ENCODE measurements around the gene ODAD3.
"Not testable (repeated sequence)": the region's sequence is repeated elsewhere in the genome, so short reads cannot be mapped to it uniquely, and the experiment has no call there.

ODAD3 gene

DNA sequence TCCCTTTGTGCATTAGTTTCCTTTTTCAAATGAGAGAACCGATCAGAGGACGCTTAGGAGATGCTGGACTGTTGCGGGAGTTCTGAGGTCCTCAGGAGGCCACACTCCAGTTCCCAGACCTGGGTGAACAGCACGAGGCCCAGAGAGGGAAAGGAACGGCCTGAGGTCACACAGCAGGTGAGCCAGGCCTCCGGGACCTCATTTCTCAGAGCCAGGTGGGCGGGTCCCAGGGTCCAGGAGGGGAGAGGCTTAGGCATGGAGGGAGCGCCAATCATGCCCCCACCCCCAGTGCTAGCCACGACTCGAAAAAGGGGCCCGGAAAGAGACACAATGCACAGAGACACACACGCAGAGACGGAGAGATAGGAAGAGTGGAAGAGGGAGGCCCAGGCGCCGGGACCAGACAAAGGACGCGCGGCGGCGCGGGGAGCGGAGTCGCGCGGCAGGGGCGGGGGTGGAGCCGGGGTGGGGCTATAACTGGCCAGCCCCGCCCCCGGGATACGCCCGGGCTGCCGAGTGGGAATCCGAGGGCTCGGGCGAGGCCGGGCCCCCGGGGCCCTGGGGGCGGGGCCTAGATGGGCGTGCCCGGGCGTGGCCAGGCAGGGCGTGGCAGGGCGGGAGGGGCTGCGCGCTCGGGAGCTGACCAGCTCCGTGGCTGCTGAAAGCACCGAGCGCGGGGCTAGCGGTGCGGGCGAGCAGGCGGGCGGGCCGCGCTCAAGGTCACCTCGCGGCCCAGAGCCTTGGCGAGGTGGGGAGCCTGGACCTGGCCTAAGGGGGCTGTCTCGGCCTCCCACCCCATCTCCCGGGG is 44.4 kb upstream of the ODAD3 start:
- no peaks in the 10 kb centered on the region for H3K9me3 ChIP-seq (replicated peaks; ENCODE audit: insufficient read depth, low read length)
- DNase-seq = no peak

DNA sequence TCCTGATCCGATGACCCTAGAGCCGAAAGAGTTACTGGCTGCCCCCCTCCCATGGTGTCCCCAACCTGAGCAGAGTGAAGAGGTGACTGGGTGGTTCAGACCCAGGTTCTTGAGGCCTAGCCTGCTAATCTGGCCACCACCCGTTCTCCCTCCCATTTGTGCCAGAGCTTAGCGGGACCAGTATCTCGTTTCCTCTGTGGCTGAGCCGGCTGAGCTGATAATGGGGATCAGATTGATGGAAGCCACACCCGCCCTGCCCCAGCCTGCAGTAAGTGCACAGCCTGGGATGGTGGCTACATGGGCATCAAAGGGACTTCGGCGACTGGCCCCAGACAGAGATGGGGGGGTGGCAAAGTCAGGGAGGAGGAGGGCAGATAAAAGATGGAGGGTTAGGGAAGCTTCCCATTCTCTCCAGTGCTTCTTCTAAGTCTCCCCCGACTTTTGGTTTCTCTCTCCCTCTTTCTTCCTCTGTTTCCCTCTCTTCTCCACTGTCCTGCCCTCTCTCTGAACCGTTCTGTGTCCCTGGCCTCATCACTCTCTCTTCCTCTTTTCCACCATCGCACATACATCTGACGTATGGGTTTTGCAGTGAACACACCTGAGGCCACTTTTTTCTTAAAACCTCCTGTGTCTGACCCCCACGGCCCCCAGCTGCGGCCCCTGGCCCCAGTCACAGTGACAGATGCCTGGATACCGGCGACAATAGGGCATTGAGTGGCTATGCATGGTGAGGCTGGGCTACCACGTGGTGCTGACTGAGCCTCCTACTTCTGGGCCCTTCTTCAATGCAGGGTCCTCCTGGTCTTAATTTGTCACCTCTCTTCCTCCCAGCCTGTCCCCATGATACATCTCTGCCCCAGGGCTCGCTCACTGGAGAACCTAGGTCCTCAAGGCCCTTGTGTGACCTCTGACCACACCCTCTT is 43.5 kb upstream of the ODAD3 start:
- H3K4me1 ChIP-seq (ENCODE audit: low read length) = peaks cover 10% of the 10 kb centered on the region; the same call in 1 of the 2 replicates
- no peak overlapping the region for H3K4me3 ChIP-seq (ENCODE audit: low read length)
- no peak overlapping the region for H3K9ac ChIP-seq (ENCODE audit: low read length)
- no peaks in the 10 kb centered on the region for H3F3A ChIP-seq (ENCODE audit: insufficient read depth, low read length)
- no peaks in the 10 kb centered on the region for H3K9me2 ChIP-seq (replicated peaks; ENCODE audit: insufficient read depth, low read length)
- no peak for DNase-seq
- no peak overlapping the region for H2AFZ ChIP-seq (ENCODE audit: low read length)
- H3K79me2 ChIP-seq (ENCODE audit: low read length) = no peaks in the 10 kb centered on the region
- no peaks in the 10 kb centered on the region for H4K20me1 ChIP-seq (ENCODE audit: insufficient read depth, low read length)
- TF ChIP-seq EZH2 (optimal IDR thresholded peaks at IDR 0.05; ENCODE audit: low read depth, low read length) = no peak
- TF ChIP-seq, protein P1, sequence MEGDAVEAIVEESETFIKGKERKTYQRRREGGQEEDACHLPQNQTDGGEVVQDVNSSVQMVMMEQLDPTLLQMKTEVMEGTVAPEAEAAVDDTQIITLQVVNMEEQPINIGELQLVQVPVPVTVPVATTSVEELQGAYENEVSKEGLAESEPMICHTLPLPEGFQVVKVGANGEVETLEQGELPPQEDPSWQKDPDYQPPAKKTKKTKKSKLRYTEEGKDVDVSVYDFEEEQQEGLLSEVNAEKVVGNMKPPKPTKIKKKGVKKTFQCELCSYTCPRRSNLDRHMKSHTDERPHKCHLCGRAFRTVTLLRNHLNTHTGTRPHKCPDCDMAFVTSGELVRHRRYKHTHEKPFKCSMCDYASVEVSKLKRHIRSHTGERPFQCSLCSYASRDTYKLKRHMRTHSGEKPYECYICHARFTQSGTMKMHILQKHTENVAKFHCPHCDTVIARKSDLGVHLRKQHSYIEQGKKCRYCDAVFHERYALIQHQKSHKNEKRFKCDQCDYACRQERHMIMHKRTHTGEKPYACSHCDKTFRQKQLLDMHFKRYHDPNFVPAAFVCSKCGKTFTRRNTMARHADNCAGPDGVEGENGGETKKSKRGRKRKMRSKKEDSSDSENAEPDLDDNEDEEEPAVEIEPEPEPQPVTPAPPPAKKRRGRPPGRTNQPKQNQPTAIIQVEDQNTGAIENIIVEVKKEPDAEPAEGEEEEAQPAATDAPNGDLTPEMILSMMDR (IDR thresholded peaks at IDR 0.05; ENCODE audit: low read length) = no peak
- TF ChIP-seq EZH2phosphoT487 (IDR thresholded peaks at IDR 0.05; ENCODE audit: low read length) = no peak
- H3K27ac ChIP-seq (ENCODE audit: low read length) = no peak overlapping the region
- H3K36me3 ChIP-seq (replicated peaks; ENCODE audit: insufficient read depth, low read length) = no peaks in the 10 kb centered on the region
- peaks cover 45% of the 10 kb centered on the region for H3K27me3 ChIP-seq (replicated peaks; ENCODE audit: insufficient read depth, low read length)
- no peaks in the 10 kb centered on the region for H3K9me3 ChIP-seq (replicated peaks; ENCODE audit: insufficient read depth, low read length)
- no peak overlapping the region for H3K4me2 ChIP-seq (ENCODE audit: low read depth, low read length)

More for the DNA sequence above, 44.4 kb upstream of the ODAD3 start:
- Histone ChIP-seq H3K27me3 (replicated peaks; ENCODE audit: insufficient read depth, low read length) (peaks cover 37% of the 10 kb centered on the region), H3K4me1 (ENCODE audit: low read length) (peaks cover 10% of the 10 kb centered on the region; the same call in 1 of the 2 replicates), H3K4me2 (ENCODE audit: low read depth, low read length) (no peak overlapping the region), H3K79me2 (ENCODE audit: low read length) (no peaks in the 10 kb centered on the region), H4K20me1 (ENCODE audit: insufficient read depth, low read length) (no peaks in the 10 kb centered on the region), H3K36me3 (replicated peaks; ENCODE audit: insufficient read depth, low read length) (no peaks in the 10 kb centered on the region), H3K27ac (ENCODE audit: low read length) (no peak overlapping the region), H3K9ac (ENCODE audit: low read length) (no peak overlapping the region), H3K4me3 (ENCODE audit: low read length) (no peak overlapping the region), H2AFZ (ENCODE audit: low read length) (no peak overlapping the region), H3F3A (ENCODE audit: insufficient read depth, low read length) (no peaks in the 10 kb centered on the region), H3K9me2 (replicated peaks; ENCODE audit: insufficient read depth, low read length) (no peaks in the 10 kb centered on the region)
- no peak for TF ChIP-seq EZH2phosphoT487 (IDR thresholded peaks at IDR 0.05; ENCODE audit: low read length)
- TF ChIP-seq, protein P1 (IDR thresholded peaks at IDR 0.05; ENCODE audit: low read length) = no peak
- TF ChIP-seq EZH2 (optimal IDR thresholded peaks at IDR 0.05; ENCODE audit: low read depth, low read length) = no peak

- no peaks in the 10 kb centered on the region for H3K9me3 ChIP-seq (replicated peaks; ENCODE audit: insufficient read depth, low read length)
- no peak overlapping the region for H3K9ac ChIP-seq (ENCODE audit: low read length)
- TF ChIP-seq EZH2phosphoT487 (IDR thresholded peaks at IDR 0.05; ENCODE audit: low read length) = no peak
- peaks cover 59% of the 10 kb centered on the region for H3K27me3 ChIP-seq (replicated peaks; ENCODE audit: insufficient read depth, low read length)
- H3K4me2 ChIP-seq (ENCODE audit: low read depth, low read length) = no peak overlapping the region
- H3K36me3 ChIP-seq (replicated peaks; ENCODE audit: insufficient read depth, low read length) = no peaks in the 10 kb centered on the region
- H3K4me1 ChIP-seq (ENCODE audit: low read length) = no peaks in the 10 kb centered on the region
- H2AFZ ChIP-seq (ENCODE audit: low read length) = no peak overlapping the region
- no peaks in the 10 kb centered on the region for H3K79me2 ChIP-seq (ENCODE audit: low read length)
- no peak overlapping the region for H3K4me3 ChIP-seq (ENCODE audit: low read length)
- H4K20me1 ChIP-seq (ENCODE audit: insufficient read depth, low read length) = no peaks in the 10 kb centered on the region
- H3K9me2 ChIP-seq (replicated peaks; ENCODE audit: insufficient read depth, low read length) = no peaks in the 10 kb centered on the region
- no peak overlapping the region for H3K27ac ChIP-seq (ENCODE audit: low read length)
- no peak for DNase-seq
- H3F3A ChIP-seq (ENCODE audit: insufficient read depth, low read length) = no peaks in the 10 kb centered on the region
Measured at GRCh38 chr19:11475861-11476260, 40.9 kb upstream of the ODAD3 start.

DNA sequence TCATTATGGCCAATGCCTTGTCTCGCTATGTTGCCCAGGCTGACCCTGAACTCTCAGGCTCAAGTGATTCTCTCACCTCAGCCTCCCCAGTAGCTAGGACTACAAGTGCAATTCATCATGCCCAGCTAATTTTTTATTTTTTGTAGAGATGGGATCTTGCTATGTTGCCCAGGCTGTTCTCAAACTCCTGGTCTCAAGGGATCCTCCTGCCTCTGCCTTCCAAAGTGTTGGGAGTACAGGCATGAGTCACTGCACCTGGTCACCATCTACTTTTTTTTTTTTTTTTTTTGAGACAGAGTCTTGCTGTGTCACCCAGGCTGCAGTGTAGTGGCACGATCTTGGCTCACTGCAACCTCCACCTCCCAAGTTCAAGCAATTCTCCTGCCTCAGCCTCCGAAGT is 40.4 kb upstream of the ODAD3 start:
- not testable (repeated sequence) for H3F3A ChIP-seq (ENCODE audit: insufficient read depth, low read length); H3K4me2 ChIP-seq (ENCODE audit: low read depth, low read length); H3K9me2 ChIP-seq (replicated peaks; ENCODE audit: insufficient read depth, low read length); DNase-seq; H4K20me1 ChIP-seq (ENCODE audit: insufficient read depth, low read length); H3K36me3 ChIP-seq (replicated peaks; ENCODE audit: insufficient read depth, low read length); H3K4me3 ChIP-seq (ENCODE audit: low read length); H3K9me3 ChIP-seq (replicated peaks; ENCODE audit: insufficient read depth, low read length); H2AFZ ChIP-seq (ENCODE audit: low read length); H3K27ac ChIP-seq (ENCODE audit: low read length); H3K4me1 ChIP-seq (ENCODE audit: low read length); H3K9ac ChIP-seq (ENCODE audit: low read length); H3K79me2 ChIP-seq (ENCODE audit: low read length)
- peaks cover 59% of the 10 kb centered on the region for H3K27me3 ChIP-seq (replicated peaks; ENCODE audit: insufficient read depth, low read length)
